Measurements from ENCODE around the gene PYROXD2.

PYROXD2 gene

DNA sequence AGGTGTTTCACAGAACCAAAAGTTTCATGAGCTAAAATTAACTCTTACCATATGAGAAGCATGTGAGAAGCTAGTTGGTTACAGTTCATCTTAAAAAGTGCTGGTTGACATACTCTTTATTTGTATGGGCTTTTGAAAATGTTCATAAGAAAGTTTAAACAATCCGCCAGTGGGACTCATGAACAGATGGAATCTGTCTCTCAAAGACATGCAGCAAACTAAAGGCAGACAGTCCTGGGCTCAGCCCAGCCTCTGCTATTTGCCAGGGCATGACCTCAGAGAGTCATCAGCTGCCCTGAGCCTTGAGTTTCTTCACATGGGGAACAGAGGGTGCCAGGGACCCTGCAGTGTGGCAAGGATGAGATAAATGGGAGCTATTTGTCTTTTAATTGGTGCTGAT is 3.2 kb downstream of the PYROXD2 start:
- no peak for DNase-seq

DNA sequence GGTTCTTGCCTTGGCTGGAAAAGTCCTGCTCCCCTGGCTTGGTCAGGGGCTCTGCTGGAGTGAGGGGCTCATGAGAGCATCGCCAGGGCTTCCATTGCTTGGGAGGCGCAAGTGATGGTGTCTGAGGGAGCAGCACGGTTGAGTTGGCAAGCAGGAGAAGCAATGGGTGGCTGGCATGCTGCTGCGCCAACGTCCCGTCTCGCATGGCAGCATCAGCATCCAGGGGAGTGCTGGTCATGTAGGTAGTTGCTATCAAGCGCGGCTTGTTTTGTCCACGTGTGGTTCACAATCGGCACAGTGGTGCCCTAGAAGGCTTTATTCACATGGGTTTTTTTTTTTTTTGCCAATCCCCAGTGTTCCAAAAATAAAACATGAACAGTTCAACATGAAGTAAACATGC is 3.8 kb downstream of the PYROXD2 start:
- no peak for DNase-seq

DNA sequence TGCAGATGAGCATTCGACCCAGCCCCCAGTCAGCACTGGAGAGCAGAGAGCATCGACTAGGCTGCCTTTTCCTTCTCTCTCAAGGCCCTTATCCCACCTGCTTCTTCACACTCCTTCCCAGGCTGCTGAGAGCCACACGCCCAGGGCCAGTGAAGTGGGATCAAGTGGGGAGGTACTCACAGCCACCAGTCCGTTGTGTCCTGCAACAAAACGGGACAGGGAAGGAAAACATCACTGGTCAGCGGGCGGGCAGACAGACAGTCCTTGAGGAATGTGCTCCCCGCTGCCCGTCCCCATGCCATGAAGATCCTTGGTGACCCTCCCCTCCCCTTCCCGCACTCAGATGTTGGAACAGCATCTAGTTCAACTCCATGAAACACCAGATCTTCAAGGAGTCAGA is 4.2 kb downstream of the PYROXD2 start:
- no peak for DNase-seq

DNA sequence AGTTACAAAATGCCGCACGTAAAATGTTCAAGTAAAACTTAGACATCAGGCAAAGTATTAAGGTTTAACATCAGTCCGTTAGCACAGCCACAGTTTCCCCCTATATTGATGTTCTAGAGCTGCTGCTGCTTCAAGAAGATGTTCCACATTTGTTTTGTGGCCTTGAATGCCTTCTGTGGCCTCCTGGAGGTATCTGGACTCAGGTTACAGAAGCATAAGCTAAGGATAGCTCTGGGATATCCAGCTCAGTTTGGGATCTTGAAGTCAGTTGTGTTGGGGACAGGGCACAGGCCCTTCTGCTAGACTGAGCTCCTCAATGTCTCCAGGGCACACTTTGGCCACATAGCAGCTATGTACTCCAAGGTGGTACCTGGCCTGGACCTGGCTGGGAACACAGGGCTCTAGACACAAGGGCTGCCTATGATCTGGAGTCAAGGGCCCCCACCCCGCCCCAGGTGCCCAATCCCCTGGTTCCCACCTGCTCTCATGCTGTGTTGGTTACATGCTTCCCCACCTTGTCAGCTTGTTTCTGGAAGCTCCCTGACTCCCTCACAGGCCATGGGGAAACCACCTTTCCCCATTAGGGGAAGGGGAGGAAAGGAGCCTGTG is 4.7 kb downstream of the PYROXD2 start:
- DNase-seq, result no peak

DNA sequence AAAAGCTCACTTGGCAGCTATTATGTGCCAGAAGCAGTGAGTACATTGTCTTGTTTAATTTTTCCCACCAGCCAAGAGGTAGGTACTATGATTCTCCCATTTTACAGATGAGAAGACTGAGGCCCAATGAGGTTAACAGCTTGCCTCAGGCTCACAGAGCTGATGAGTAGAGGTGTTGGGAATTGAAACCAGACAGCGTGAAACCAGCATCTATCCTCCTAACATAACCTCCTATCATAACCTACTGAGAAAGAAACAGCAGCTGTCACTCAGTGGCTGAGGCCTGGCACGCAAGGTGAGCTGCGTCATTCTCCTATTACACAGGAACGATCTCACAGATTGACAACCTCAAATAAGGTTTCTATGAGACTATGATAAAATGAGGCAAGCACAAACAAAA is 6.2 kb downstream of the PYROXD2 start:
- peak; percentile 22 for DNase-seq

- DNase-seq, result no peak
These were observed 7.2 kb downstream of the PYROXD2 start for GRCh38 chr10:98407744-98408241.

DNA sequence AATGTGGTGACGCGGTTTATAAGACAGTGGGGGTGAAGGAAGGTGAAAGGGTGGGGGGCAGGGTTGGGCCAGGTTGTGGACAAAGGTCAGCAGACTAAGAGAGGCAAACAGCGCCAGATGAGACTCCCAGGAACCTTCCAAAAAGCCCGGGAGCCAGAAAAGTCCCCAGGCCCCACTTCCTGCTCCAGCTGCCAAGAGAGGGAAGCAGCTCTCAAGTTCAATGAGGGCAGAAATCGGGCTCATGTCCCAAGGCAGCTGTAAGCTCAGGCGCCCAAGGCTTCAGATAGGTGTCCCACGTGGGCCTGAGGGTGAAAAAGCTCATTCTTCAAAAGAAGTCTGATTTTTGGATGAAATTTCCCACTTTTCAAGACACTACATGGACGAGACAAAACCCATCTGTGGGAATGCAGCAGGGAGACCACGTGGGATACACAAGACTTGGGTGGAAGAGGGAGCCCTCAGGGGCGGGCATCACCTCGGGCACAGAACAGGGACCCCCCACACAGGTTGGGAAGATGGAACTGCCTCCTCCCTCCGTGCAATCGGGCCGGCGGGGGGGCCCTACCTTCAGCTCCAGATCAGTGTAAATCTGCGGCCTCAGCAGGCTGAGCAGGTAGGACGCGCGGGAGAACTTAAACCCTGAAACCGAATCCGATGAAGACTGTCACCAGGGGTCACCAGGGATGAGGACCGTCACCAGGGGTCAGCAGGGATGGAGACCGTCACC is 7.8 kb downstream of the PYROXD2 start:
- no peak for DNase-seq

- no peak for DNase-seq
These were observed 9.6 kb downstream of the PYROXD2 start for GRCh38 chr10:98405422-98405821.

DNA sequence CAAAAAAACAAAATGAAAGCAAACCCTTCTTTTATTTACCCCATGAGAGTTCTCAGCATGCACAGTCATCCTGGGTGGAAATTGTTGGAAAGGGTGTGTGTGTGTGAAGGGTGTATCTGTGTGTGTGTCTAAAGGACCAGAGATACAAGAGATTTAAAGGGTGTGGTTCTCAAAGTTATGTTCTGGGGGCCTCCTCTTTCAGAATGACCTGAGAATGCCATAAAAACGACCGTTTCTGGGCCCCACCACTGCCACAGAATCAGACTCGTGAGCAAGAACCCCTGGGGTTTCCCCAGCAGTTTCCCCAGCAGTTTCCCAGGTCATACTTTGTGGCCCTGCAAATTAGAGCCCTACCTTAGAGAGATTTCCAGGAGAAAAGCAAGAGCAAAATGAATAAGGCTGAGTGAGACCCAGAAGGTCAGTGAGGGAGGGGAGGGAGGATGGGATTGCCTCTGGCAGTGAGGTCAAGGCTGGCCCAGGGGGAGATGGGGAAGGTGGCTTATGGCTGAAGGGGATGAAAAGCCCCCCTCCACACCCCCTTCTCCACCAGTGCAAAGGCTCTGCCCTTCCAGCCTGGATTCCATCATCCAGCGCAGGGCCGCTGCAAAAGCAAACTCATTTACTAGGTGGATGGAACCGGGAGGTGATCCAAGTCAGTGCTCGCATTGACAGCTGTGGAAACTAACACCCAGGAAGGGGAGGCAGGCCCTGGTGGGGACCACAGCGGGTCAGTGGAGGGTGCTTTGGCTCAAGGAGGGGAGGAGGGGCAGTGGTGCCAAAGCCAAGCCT is 10.2 kb downstream of the PYROXD2 start:
- DNase-seq, result peak; percentile 76

GRCh38 chr10:98403812-98404504 is 11.0 kb downstream of the PYROXD2 start:
- DNase-seq, result peak; percentile 51

GRCh38 chr10:98402931-98403718 is 11.9 kb downstream of the PYROXD2 start:
- no peak for DNase-seq

DNA sequence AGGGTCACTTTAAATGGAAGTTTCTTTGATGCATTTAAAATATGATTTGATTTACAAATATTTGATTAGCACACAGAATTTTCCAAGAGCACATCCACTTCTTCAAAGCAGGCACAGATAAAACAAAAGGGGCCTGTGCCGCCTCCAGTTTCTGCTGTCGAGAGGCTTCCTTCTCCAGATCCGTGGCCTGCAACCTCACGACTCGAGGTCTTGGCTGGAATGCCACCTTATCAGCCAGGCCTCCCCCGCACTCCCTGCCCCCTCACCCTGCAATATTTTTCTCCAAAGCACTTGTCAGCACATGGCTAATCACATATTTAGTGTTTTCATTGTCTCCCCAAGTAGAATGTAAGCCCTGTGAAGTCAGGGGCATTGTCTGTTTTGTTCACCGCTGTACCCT is 12.5 kb downstream of the PYROXD2 start:
- no peak for DNase-seq

- peak; percentile 48 for DNase-seq
These were observed 14.5 kb downstream of the PYROXD2 start for GRCh38 chr10:98400482-98400881.

DNA sequence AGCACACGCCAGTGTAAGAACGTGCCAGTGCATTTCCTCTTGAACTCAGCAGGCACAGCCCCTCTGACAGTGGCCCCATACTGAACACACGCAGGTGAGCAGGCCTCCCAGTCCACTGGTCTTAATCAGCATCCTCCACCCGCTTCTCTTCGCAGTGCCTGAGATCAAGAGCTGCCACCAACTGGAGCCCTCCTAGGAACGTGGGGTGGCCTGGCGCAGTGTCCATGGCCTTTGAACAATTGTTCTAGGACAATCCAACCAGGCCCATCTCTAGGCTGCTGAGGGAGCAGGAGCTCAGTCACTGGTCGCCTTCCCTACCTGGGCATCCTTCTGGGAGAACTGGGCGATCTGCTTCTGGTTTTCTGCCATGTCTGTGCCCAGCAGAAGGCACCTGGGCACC is 15.2 kb downstream of the PYROXD2 start:
- DNase-seq, result no peak

DNA sequence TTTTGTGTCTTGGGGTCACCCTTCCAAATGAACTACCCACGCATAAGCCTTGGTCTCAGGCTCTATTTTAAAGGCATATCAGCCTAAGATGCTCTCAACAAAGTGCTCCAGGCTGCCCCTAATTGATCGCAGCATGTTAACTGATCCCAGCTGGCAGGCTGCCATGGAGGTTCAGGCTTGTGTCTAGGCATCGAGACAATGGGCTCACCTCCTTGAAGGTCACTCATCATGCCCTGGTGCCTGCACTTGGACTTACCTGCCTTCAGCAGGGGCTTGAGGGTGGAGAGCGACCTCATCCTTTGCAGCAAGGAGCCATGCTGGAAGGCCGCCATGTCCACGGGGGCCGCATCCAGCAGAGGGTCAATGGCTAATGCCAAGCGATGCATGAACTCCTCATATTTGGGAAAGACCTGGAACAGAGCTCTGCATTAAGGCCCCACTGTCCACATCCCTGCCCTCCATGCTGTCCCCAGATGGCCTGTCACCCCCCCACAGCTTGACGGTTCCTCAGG is 17.8 kb downstream of the PYROXD2 start:
- DNase-seq, result no peak

DNA sequence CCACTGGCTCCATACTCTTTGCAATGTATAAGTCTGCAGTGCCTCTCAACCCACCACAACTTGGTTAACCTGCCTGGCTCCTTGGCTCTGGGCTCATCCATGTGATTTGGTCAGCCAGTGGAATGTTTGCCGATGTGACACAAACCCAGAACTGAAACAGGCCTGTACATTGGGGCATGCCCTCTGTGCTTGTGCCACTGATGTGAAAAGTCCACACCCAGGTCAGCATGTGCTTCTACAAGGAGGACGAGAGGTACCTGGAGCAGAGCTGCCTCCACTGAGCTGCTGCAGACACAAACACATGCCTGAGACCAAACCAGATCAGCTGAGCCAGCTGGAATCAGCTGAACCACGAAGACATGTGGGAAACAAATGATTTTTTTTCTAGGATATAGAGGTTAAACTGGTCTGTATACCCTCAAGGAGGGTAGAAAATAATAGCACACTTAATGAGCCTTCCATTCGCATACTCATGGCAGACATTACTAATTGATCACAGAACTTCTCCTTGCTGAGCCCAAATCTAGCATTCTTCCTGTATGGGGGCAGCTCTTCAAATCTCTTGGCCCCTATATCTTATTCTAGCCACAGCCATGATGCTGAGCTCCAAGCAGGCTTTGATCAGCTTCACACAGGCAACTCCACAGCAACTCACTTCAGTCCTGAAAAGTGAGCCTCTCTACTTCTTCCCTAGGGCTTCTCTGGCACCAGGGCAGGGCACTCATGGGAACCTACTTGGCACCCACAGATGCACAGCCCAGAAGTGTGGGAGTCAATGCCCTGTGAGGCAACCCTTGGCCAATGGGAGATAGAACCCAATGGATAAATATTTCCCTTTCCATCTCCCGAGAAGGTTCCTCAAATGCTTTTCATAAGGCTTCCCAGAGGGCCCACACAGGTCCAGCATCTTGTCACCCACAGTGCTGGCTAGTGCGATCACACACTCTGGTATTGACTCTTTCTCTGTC is 18.6 kb downstream of the PYROXD2 start:
- no peak for DNase-seq

- DNase-seq, result no peak
These were observed 20.0 kb downstream of the PYROXD2 start for GRCh38 chr10:98394851-98395440.

DNA sequence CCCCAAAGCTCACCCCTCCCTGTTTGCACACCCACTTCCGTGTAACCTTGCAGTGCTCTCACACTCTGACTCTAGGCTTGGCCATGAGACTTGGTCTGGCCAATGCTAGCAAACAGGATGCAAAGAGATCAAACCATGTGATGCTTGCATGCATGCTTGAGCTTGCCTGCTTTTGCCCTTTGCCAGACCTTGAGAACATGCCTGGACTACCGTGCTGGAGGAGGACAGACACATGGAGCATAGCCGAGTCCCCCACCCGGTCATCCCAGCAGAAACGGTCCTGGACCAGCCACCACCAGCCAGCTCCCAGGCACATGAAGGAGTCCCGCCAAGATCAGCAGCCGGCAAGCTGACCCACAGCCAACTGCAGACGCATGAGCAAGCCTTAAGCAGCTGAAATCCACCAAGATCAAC is 23.4 kb downstream of the PYROXD2 start:
- DNase-seq, result peak; percentile 25

GRCh38 chr10:98391065-98391464 is 23.9 kb downstream of the PYROXD2 start:
- peak; percentile 46 for DNase-seq

GRCh38 chr10:98390406-98390805 is 24.6 kb downstream of the PYROXD2 start:
- DNase-seq, result no peak
